CD4-positive, alpha-beta T cell treated with Interleukin-15 for 4 hours (primary cell): ENCODE results near the gene COA1.
"Not testable (repeated sequence)": the region's sequence is repeated elsewhere in the genome, so short reads cannot be mapped to it uniquely, and the experiment has no call there.

Experiments used
- DNase-seq: peaks from one replicate; pipeline ENCODE4 v3.0.0-alpha.2; 2020; ENCODE audit warnings: low spot score

Gene COA1

GRCh38 chr7:43650457-43651052 is 78.8 kb downstream of the COA1 start:
- no peak for DNase-seq

GRCh38 chr7:43649755-43650274 is 79.5 kb downstream of the COA1 start:
- DNase-seq, result peak; percentile 82

GRCh38 chr7:43648473-43649406 is 80.6 kb downstream of the COA1 start:
- peak; percentile 85 for DNase-seq

GRCh38 chr7:43647673-43648472 is 81.5 kb downstream of the COA1 start:
- peak; percentile 40 for DNase-seq

- no peak for DNase-seq
These were observed 82.0 kb downstream of the COA1 start for GRCh38 chr7:43647339-43647672.

- DNase-seq, result no peak
These were observed 82.6 kb downstream of the COA1 start for GRCh38 chr7:43646603-43647338.

GRCh38 chr7:43645699-43646226 is 83.6 kb downstream of the COA1 start:
- DNase-seq, result no peak

- no peak for DNase-seq
These were observed 85.5 kb downstream of the COA1 start for GRCh38 chr7:43643846-43644245.

- no peak for DNase-seq
These were observed 86.3 kb downstream of the COA1 start for GRCh38 chr7:43642897-43643630.

- DNase-seq, result no peak
These were observed 88.6 kb downstream of the COA1 start for GRCh38 chr7:43640679-43641078.

GRCh38 chr7:43639858-43640491 is 89.3 kb downstream of the COA1 start:
- DNase-seq, result no peak

- DNase-seq, result peak; percentile 40
These were observed 92.1 kb downstream of the COA1 start for GRCh38 chr7:43637114-43637806.

- no peak for DNase-seq
These were observed 93.2 kb downstream of the COA1 start for GRCh38 chr7:43636093-43636492.

- DNase-seq, result no peak
These were observed 94.9 kb downstream of the COA1 start for GRCh38 chr7:43634384-43634783.

- no peak for DNase-seq
These were observed 96.6 kb downstream of the COA1 start for GRCh38 chr7:43632746-43633145.

- DNase-seq, result no peak
These were observed 97.8 kb downstream of the COA1 start for GRCh38 chr7:43631559-43631958.

GRCh38 chr7:43630482-43630881 is 98.8 kb downstream of the COA1 start:
- no peak for DNase-seq

GRCh38 chr7:43629857-43630256 is 99.5 kb downstream of the COA1 start:
- no peak for DNase-seq

- DNase-seq, result no peak
These were observed 100.9 kb downstream of the COA1 start for GRCh38 chr7:43628431-43628830.

- DNase-seq, result not testable (repeated sequence)
These were observed 101.5 kb downstream of the COA1 start for GRCh38 chr7:43627798-43628197.
